Measurements from ENCODE around the gene NCAPG2. TPM values are rescaled to one million over a fixed set of nuclear protein-coding genes. Genes with fewer than 3 reads are reported as not detected.
"Not testable (repeated sequence)": the region's sequence is repeated elsewhere in the genome, so short reads cannot be mapped to it uniquely, and the experiment has no call there.

The NCAPG2 gene
- total and polyA plus RNA-seq, 7 experiments from 2014 or later, result 1.3 to 88.7 (median 6.7) TPM

GRCh38 chr7:158642149-158642548 lies 62.5 kb downstream of the NCAPG2 start:
- Histone ChIP-seq H3K27ac (ENCODE audit: low read depth, low read length) (no peak overlapping the region), H3K9me3 (ENCODE audit: control insufficient read depth in 2 of 3, low read length in 3 of 3) (no peaks in the 10 kb centered on the region), H3K4me1 (ENCODE audit: control insufficient read depth in 2 of 2, insufficient read depth in 2 of 2, low read length in 2 of 2) (no peaks in the 10 kb centered on the region), H3K36me3 (ENCODE audit: control insufficient read depth in 2 of 3, insufficient read depth in 3 of 3, low read length in 3 of 3) (peaks cover 0 to 4% (median 0%) of the 10 kb centered on the region in 3 experiments), H3K27me3 (ENCODE audit: control insufficient read depth in 2 of 2, insufficient read depth in 2 of 2, low read length in 2 of 2) (no peaks in the 10 kb centered on the region), H3K4me3 (ENCODE audit: low read length) (no peak overlapping the region)
- DNase-seq, result no peak
- ATAC-seq, result no peak
- Mint-ChIP-seq H3K27ac (no peak overlapping the region), H3K36me3 (peaks cover 12 to 61% (median 34%) of the 10 kb centered on the region in 5 donors), H3K4me3 (no peak overlapping the region), H3K4me1 (peaks cover 0 to 4% (median 0%) of the 10 kb centered on the region in 7 donors), H3K27me3 (no peaks in the 10 kb centered on the region), H3K9me3 (no peaks in the 10 kb centered on the region)
- CTCF ChIA-PET, result no interaction called here
- intact Hi-C loops (cut with micrococcal nuclease), result no loop called here
- POLR2A ChIA-PET, result no interaction called here

- Mint-ChIP-seq H3K27me3 (no peaks in the 10 kb centered on the region), H3K4me1 (peaks cover 0 to 4% (median 0%) of the 10 kb centered on the region in 7 donors), H3K9me3 (no peaks in the 10 kb centered on the region), H3K27ac (no peak overlapping the region), H3K4me3 (no peak overlapping the region), H3K36me3 (peaks cover 7 to 40% (median 24%) of the 10 kb centered on the region in 5 donors)
- POLR2A ChIA-PET, result no interaction called here
- CTCF ChIA-PET, result no interaction called here
- H3K36me3 ChIP-seq (ENCODE audit: control insufficient read depth in 2 of 3, insufficient read depth in 3 of 3, low read length in 3 of 3), result no peaks in the 10 kb centered on the region
- no peaks in the 10 kb centered on the region for H3K27me3 ChIP-seq (ENCODE audit: control insufficient read depth in 2 of 2, insufficient read depth in 2 of 2, low read length in 2 of 2)
- intact Hi-C loops (cut with micrococcal nuclease), result no loop called here
- no peak overlapping the region for H3K27ac ChIP-seq (ENCODE audit: low read depth, low read length)
- ATAC-seq, result no peak
- no peak for DNase-seq
- no peaks in the 10 kb centered on the region for H3K9me3 ChIP-seq (ENCODE audit: control insufficient read depth in 2 of 3, low read length in 3 of 3)
- H3K4me3 ChIP-seq (ENCODE audit: low read length), result no peak overlapping the region
- H3K4me1 ChIP-seq (ENCODE audit: control insufficient read depth in 2 of 2, insufficient read depth in 2 of 2, low read length in 2 of 2), result no peaks in the 10 kb centered on the region
These were observed 66.6 kb downstream of the NCAPG2 start for GRCh38 chr7:158638001-158638400.

- ChIA-PET POLR2A (no interaction called here), CTCF (no interaction called here)
- ATAC-seq, result peak; percentile 18
- H3K9me3 ChIP-seq (ENCODE audit: control insufficient read depth in 2 of 3, low read length in 3 of 3), result no peaks in the 10 kb centered on the region
- H3K4me1 ChIP-seq (ENCODE audit: control insufficient read depth in 2 of 2, insufficient read depth in 2 of 2, low read length in 2 of 2), result no peaks in the 10 kb centered on the region
- H3K36me3 ChIP-seq (ENCODE audit: control insufficient read depth in 2 of 3, insufficient read depth in 3 of 3, low read length in 3 of 3), result no peaks in the 10 kb centered on the region
- H3K9me3 Mint-ChIP-seq, result no peaks in the 10 kb centered on the region
- H3K4me1 Mint-ChIP-seq, result peaks cover 0 to 2% (median 0%) of the 10 kb centered on the region in 7 donors
- no peak overlapping the region for H3K4me3 Mint-ChIP-seq
- no peaks in the 10 kb centered on the region for H3K27me3 ChIP-seq (ENCODE audit: control insufficient read depth in 2 of 2, insufficient read depth in 2 of 2, low read length in 2 of 2)
- DNase-seq, result no peak
- no peak overlapping the region for H3K27ac Mint-ChIP-seq
- no peak overlapping the region for H3K4me3 ChIP-seq (ENCODE audit: low read length)
- H3K36me3 Mint-ChIP-seq, result peaks cover 3 to 30% (median 20%) of the 10 kb centered on the region in 5 donors
- no peaks in the 10 kb centered on the region for H3K27me3 Mint-ChIP-seq
- intact Hi-C loops (cut with micrococcal nuclease), result no loop called here
- no peak overlapping the region for H3K27ac ChIP-seq (ENCODE audit: low read depth, low read length)
These were observed 71.3 kb downstream of the NCAPG2 start for GRCh38 chr7:158633055-158633956.

GRCh38 chr7:158631574-158632195 lies 72.9 kb downstream of the NCAPG2 start:
- H3K4me3 Mint-ChIP-seq, result no peak overlapping the region
- no peaks in the 10 kb centered on the region for H3K36me3 ChIP-seq (ENCODE audit: control insufficient read depth in 2 of 3, insufficient read depth in 3 of 3, low read length in 3 of 3)
- H3K36me3 Mint-ChIP-seq, result peaks cover 7 to 34% (median 21%) of the 10 kb centered on the region in 5 donors
- no peak overlapping the region for H3K27ac ChIP-seq (ENCODE audit: low read depth, low read length)
- ATAC-seq (no peak), DNase-seq (no peak)
- H3K27me3 ChIP-seq (ENCODE audit: control insufficient read depth in 2 of 2, insufficient read depth in 2 of 2, low read length in 2 of 2), result no peaks in the 10 kb centered on the region
- H3K27ac Mint-ChIP-seq, result no peak overlapping the region
- intact Hi-C loops (cut with micrococcal nuclease), result no loop called here
- no peak overlapping the region for H3K4me3 ChIP-seq (ENCODE audit: low read length)
- H3K9me3 Mint-ChIP-seq, result peaks cover 0 to 2% (median 0%) of the 10 kb centered on the region in 11 donors
- H3K27me3 Mint-ChIP-seq, result no peaks in the 10 kb centered on the region
- H3K9me3 ChIP-seq (ENCODE audit: control insufficient read depth in 2 of 3, low read length in 3 of 3), result no peaks in the 10 kb centered on the region
- peaks cover 0 to 2% (median 0%) of the 10 kb centered on the region in 7 donors for H3K4me1 Mint-ChIP-seq
- H3K4me1 ChIP-seq (ENCODE audit: control insufficient read depth in 2 of 2, insufficient read depth in 2 of 2, low read length in 2 of 2), result no peaks in the 10 kb centered on the region
- POLR2A ChIA-PET, result no interaction called here
- CTCF ChIA-PET, result no interaction called here

- H3K36me3 ChIP-seq (ENCODE audit: control insufficient read depth in 2 of 3, insufficient read depth in 3 of 3, low read length in 3 of 3); H3K4me3 ChIP-seq (ENCODE audit: low read length); DNase-seq; H3K4me3 Mint-ChIP-seq; H3K27me3 ChIP-seq (ENCODE audit: control insufficient read depth in 2 of 2, insufficient read depth in 2 of 2, low read length in 2 of 2); H3K4me1 ChIP-seq (ENCODE audit: control insufficient read depth in 2 of 2, insufficient read depth in 2 of 2, low read length in 2 of 2); H3K27ac ChIP-seq (ENCODE audit: low read depth, low read length); intact Hi-C loops (cut with micrococcal nuclease); H3K4me1 Mint-ChIP-seq; H3K9me3 Mint-ChIP-seq; H3K27ac Mint-ChIP-seq; POLR2A ChIA-PET; H3K27me3 Mint-ChIP-seq; ATAC-seq; CTCF ChIA-PET; H3K9me3 ChIP-seq (ENCODE audit: control insufficient read depth in 2 of 3, low read length in 3 of 3): not testable (repeated sequence)
- peaks cover 7 to 34% (median 19%) of the 10 kb centered on the region in 5 donors for H3K36me3 Mint-ChIP-seq
These were observed 78.3 kb downstream of the NCAPG2 start for GRCh38 chr7:158626289-158626688.

- H3K9me3 Mint-ChIP-seq, result peaks cover 0 to 2% (median 0%) of the 10 kb centered on the region in 11 donors
- H3K4me1 Mint-ChIP-seq, result peaks cover 0 to 5% (median 0%) of the 10 kb centered on the region in 7 donors
- Histone ChIP-seq H3K27me3 (ENCODE audit: control insufficient read depth in 2 of 2, insufficient read depth in 2 of 2, low read length in 2 of 2) (no peaks in the 10 kb centered on the region), H3K36me3 (ENCODE audit: control insufficient read depth in 2 of 3, insufficient read depth in 3 of 3, low read length in 3 of 3) (no peaks in the 10 kb centered on the region), H3K4me1 (ENCODE audit: control insufficient read depth in 2 of 2, insufficient read depth in 2 of 2, low read length in 2 of 2) (no peaks in the 10 kb centered on the region), H3K9me3 (ENCODE audit: control insufficient read depth in 2 of 3, low read length in 3 of 3) (no peaks in the 10 kb centered on the region), H3K4me3 (ENCODE audit: low read length) (no peak overlapping the region), H3K27ac (ENCODE audit: low read depth, low read length) (no peak overlapping the region)
- DNase-seq (no peak), ATAC-seq (no peak)
- CTCF ChIA-PET, result no interaction called here
- peaks cover 7 to 27% (median 7%) of the 10 kb centered on the region in 5 donors for H3K36me3 Mint-ChIP-seq
- H3K4me3 Mint-ChIP-seq, result no peak overlapping the region
- no peak overlapping the region for H3K27ac Mint-ChIP-seq
- intact Hi-C loops (cut with micrococcal nuclease), result no loop called here
- H3K27me3 Mint-ChIP-seq, result no peaks in the 10 kb centered on the region
- POLR2A ChIA-PET, result no interaction called here
These were observed 81.4 kb downstream of the NCAPG2 start for GRCh38 chr7:158623241-158623640.
